Endometrial microvascular endothelial cells (primary cell): ENCODE data around the gene CCDC34. TPM values are rescaled to one million over a fixed set of nuclear protein-coding genes. Genes with fewer than 3 reads are reported as not detected.

Source experiments
- in situ Hi-C: cut with HindIII; loops from 2 replicates; pipeline ENCODE4 v1.10.0; 2017; ENCODE audit warnings: low sequenced_read_pairs, low pct_unique_long_range_greater_than_20kb; ENCODE audit errors: inconsistent ontology term
- total RNA-seq: library from RNA; depleted of rRNA; stranded (reverse); fragments of >200 nt; gene quantifications from one replicate; pipeline ENCODE4 v1.2.3, GENCODE V29; 2015; ENCODE audit errors: inconsistent ontology term

The CCDC34 gene
- total RNA-seq, 1 donor from 2014 or later, result 5.4 TPM

GRCh38 chr11:27395556-27396258, 32.7 kb upstream of the CCDC34 start:
- in situ Hi-C loops, result no loop called here

- in situ Hi-C loops, result no loop called here
These were observed 31.8 kb upstream of the CCDC34 start for GRCh38 chr11:27394781-27395228.

GRCh38 chr11:27392278-27393114, 29.5 kb upstream of the CCDC34 start:
- in situ Hi-C loops, result no loop called here

GRCh38 chr11:27391331-27392015, 28.5 kb upstream of the CCDC34 start:
- in situ Hi-C loops, result no loop called here

- in situ Hi-C loops, result no loop called here
These were observed 27.6 kb upstream of the CCDC34 start for GRCh38 chr11:27390318-27391295.

- in situ Hi-C loops, result no loop called here
These were observed 25.9 kb upstream of the CCDC34 start for GRCh38 chr11:27388869-27389268.

GRCh38 chr11:27388001-27388400, 25.0 kb upstream of the CCDC34 start:
- in situ Hi-C loops, result no loop called here

- in situ Hi-C loops, result no loop called here
These were observed 24.3 kb upstream of the CCDC34 start for GRCh38 chr11:27387362-27387761.

GRCh38 chr11:27386181-27386845, 23.3 kb upstream of the CCDC34 start:
- in situ Hi-C loops, result no loop called here

GRCh38 chr11:27385245-27385644, 22.2 kb upstream of the CCDC34 start:
- in situ Hi-C loops, result no loop called here

- in situ Hi-C loops, result no loop called here
These were observed 21.2 kb upstream of the CCDC34 start for GRCh38 chr11:27384227-27384626.

- in situ Hi-C loops, result no loop called here
These were observed 20.6 kb upstream of the CCDC34 start for GRCh38 chr11:27383645-27384044.

- in situ Hi-C loops, result no loop called here
These were observed 18.2 kb upstream of the CCDC34 start for GRCh38 chr11:27381238-27381666.

- in situ Hi-C loops, result no loop called here
These were observed 17.8 kb upstream of the CCDC34 start for GRCh38 chr11:27380771-27381170.

- in situ Hi-C loops, result no loop called here
These were observed 16.4 kb upstream of the CCDC34 start for GRCh38 chr11:27379449-27379848.

- in situ Hi-C loops, result no loop called here
These were observed 12.4 kb upstream of the CCDC34 start for GRCh38 chr11:27375370-27375769.

GRCh38 chr11:27373856-27374602, 11.0 kb upstream of the CCDC34 start:
- in situ Hi-C loops, result no loop called here
